Measurements from ENCODE around the gene PRR14L.

Gene PRR14L

GRCh38 chr22:31635638-31636306, 114.2 kb downstream of the PRR14L start:
- Mint-ChIP-seq H3K27ac (peak overlapping the region in 2 of 3 experiments; percentile 44 to 61), H3K4me3 (no peak overlapping the region), H3K27me3 (ENCODE audit: low read depth) (no peaks in the 10 kb centered on the region), H3K36me3 (ENCODE audit: low read depth) (peaks cover 5% of the 10 kb centered on the region), H3K4me1 (peaks cover 17% of the 10 kb centered on the region), H3K9me3 (no peaks in the 10 kb centered on the region)
- TF ChIP-seq, protein P1, sequence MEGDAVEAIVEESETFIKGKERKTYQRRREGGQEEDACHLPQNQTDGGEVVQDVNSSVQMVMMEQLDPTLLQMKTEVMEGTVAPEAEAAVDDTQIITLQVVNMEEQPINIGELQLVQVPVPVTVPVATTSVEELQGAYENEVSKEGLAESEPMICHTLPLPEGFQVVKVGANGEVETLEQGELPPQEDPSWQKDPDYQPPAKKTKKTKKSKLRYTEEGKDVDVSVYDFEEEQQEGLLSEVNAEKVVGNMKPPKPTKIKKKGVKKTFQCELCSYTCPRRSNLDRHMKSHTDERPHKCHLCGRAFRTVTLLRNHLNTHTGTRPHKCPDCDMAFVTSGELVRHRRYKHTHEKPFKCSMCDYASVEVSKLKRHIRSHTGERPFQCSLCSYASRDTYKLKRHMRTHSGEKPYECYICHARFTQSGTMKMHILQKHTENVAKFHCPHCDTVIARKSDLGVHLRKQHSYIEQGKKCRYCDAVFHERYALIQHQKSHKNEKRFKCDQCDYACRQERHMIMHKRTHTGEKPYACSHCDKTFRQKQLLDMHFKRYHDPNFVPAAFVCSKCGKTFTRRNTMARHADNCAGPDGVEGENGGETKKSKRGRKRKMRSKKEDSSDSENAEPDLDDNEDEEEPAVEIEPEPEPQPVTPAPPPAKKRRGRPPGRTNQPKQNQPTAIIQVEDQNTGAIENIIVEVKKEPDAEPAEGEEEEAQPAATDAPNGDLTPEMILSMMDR (IDR thresholded peaks at IDR 0.05; ENCODE audit: unreplicated experiment in 3 of 3): no peak

GRCh38 chr22:31631436-31631835, 118.5 kb downstream of the PRR14L start:
- TF ChIP-seq, protein P1 (IDR thresholded peaks at IDR 0.05; ENCODE audit: unreplicated experiment in 3 of 3): no peak
- H3K27ac Mint-ChIP-seq: peak overlapping the region; percentile 67 to 80 (median 74)
- no peaks in the 10 kb centered on the region for H3K9me3 Mint-ChIP-seq
- peaks cover 30% of the 10 kb centered on the region for H3K4me1 Mint-ChIP-seq
- H3K27me3 Mint-ChIP-seq (ENCODE audit: low read depth): no peaks in the 10 kb centered on the region
- peak overlapping the region; percentile 85 to 91 (median 88) for H3K4me3 Mint-ChIP-seq
- H3K36me3 Mint-ChIP-seq (ENCODE audit: low read depth): no peaks in the 10 kb centered on the region

Data from nephron (organoid).